HG03520 (cell line): ENCODE measurements around the gene NR2E1.

Experiments used
- ATAC-seq: cut with Tn5 transposase; IDR thresholded peaks from one replicate; pipeline ENCODE4 v1.9.1; 2021; ENCODE audit warnings: mild to moderate bottlenecking, moderate library complexity; ENCODE audit not compliant: unreplicated experiment

Gene NR2E1

DNA sequence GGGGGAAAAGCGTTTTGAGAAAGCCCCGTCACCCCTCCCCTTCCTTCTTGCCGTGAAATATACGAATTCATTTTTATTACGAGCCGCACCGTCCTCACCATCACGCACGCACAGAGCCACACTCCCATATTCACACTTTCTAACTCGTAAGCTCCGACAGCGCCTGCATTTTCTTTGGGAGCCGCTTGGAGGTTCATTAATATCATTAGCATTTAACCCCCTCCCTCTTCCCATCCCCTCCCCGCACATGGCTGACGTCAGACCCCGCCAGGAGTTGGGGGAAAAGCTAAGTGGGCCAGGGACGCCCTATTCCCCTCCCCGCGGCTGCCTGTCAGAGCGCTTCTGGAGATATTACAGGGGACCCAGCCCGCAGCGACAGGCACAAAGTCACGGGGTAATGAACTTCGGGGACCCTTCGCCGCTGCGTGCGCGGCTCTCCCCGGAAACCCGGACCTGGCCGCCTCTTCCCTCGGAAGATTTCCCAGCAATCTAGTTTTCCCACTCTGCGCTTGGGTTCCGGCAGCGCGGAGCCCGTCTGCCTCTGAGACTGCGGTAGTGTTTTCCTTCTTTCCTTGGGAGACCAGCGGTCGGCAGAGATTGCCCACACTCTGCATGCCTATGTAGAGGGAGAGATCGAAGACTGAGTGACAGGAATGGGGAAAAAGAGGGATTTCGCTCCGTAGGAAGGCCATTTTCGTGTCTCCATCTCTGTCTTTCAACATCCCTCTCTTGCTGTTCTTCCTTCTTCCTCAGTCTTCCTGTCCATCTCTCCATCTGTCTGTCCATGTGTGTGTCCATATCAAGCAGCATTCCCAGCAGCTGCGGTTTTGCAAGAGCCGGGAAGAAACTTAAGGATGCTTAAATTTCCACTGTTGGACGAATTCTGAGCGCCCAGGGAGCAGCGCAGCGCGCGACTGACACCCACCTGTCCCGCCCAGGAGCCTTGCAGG, at the start of gene NR2E1:
Gene NR2E1 (plus strand): TSS at position 309 of the 950 bp plus-strand sequence. CDS start 744 bp downstream, outside the sequence.
- no peak for ATAC-seq

DNA sequence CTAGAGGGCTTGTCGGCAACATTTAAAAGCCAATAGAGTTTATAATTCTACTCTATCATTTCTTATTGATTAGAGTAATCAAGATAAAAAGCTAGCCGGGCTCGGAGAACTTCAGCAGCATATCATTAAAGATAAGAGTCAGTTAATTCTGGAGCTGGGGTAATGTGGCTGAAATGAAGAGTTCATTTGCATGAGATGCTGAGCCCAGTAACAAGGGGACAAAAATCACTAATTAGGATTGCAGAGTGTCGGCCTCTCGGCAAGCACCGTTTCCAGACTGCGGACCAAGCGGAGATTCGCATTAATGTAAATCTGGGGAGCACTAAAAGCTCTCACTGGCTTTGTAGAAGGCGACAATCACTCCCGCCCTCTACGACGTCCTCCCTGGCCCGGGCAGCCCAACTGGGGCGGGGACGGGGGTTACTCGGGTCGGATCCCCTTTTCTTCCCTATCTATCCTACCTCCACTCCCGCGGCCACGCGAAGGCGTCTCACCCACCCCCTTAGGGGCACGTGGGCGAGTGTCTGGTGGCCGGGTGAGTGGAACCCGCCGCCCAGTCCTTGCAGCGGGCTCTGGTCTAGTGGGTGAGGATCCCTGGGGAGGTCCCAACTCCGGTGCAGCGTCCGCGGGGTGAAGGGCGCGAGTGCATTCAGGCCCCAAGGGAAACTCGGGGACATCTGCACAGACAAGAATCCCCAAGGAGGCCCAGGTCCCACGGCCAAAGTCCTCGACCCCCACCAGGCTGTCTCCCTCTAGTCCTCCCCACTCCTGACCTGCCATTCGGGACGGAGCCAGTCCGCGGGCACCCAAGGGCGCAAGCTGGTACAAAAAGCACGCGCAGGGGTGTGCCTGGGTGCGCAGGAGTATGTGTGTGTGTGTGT, 49.0 kb upstream of the NR2E1 start:
- no peak for ATAC-seq

DNA sequence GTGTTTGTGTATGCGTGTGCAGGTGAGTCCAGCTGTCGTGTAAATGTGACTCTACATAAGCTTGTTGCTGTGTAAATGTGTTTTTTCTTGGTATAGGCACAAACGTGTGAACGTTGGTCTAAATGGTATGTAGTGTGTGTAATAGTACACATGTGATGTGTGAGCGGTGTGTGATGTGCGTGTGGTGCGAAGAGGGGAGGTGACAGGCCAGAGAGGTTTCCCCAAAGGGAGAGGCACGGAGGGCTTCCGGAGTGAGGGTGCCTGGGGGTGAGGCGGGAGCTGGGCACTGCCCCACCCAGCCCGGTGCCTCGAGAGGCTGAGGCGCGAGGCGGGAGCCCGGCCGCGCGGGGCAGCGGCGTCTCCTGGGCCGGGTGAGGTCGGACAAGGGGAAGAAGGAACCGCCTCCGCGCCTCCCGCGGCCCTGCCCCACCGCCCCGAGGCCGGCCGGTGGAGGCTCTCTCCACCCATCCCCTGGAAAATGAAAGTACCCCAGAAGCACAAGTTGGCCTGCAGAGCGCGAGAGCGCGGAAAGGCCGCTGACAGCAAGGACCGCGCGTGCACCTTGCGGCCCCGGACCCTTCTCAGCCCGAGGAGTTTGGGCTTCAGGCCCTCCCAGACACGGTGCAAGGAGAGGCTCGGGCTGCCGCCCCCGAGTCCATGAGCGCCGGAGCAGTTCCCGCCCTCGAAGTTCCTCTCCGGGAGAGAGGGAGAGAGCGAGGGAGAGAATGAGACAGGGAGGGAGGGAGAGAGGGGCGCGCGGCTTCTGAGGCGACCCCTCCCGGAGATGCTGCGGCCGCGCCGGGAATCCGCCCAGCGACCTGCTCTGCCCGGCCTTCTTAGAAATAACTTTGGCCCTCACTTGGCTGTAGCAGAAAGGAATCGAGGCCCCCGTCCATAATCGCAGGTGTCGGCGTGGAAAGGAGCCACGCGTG, 48.1 kb upstream of the NR2E1 start:
- no peak for ATAC-seq

DNA sequence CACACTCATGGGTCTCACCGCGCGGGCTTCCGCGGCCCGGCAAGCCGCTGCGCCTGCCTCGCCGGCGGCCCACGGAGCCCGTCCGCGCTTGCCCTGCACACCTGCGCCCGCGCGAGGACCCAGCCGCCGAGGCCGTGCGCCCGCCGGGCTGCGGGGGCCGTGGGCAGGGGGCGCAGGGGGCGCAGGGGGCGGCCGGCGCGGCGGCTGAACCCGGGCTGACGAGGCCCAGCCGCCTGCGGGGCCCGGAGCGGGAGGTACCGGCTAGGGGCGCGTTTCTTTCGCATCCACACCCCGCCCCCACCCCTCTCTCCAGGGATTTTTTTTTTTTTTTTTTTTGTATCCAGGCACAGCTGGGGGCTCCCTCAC, 47.5 kb upstream of the NR2E1 start:
- no peak for ATAC-seq

DNA sequence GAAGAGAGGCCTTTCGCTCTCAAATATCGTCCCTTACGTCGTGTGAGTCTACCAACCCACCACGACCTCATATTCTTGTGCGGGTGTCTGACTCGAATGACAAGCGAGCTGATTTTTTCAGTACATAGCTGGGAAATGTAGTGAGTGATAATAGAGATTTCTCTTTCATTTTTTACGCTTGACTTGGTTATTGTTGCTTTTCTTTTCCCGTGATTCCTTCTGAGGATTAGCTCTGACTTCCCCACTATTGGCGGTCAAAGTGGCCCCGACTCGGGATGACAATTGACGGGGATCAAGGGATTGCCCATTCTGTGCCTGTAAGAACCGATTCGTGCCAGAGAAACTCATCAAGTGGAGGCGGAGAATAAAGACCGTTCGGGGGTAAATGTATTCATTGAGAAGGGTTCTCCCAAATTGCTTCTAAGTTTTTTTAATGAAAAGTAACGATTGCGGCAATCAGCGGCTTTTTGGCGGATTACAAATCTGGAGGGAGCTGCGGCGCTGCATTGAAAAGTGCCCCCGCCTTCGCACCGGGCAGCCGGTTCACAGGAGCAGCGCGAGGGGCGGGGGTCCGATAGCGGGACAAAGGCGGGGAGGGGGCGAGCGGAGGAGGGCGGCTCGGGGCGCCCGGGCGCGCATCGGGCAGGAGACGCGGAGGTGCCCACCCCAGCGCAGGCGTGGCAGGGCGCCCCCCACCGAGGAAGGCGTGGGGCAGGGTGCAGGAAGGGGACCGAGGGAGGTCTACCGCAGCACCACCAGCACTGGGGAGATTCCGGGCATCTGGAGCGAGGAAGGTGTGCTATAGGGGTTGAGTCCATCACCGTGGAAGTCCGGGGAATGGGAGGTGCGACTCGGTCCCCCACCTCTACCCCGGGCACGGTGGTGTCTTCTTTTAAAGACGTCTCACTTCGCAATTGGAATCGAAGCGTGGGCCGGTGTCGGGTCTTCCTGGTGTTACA, 46.7 kb upstream of the NR2E1 start:
- ATAC-seq = no peak

DNA sequence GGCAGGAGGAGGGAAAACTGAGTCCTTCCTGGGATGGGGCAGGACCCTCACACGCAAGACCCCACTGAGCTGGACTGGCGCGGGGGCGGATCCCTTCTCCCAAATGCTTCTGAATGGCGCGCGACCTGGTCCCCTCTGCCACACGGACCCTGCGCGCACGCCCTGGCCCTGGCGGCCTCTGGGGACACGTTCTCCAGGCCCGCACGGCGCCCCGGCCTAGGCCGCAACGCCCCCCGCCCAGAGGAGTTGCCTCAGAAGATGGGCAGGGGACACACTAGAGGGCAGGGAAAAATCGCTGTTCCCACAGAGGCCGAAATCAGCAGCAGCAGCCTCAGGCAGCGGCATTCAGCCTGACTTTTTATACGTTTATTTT, 46.1 kb upstream of the NR2E1 start:
- no peak for ATAC-seq

DNA sequence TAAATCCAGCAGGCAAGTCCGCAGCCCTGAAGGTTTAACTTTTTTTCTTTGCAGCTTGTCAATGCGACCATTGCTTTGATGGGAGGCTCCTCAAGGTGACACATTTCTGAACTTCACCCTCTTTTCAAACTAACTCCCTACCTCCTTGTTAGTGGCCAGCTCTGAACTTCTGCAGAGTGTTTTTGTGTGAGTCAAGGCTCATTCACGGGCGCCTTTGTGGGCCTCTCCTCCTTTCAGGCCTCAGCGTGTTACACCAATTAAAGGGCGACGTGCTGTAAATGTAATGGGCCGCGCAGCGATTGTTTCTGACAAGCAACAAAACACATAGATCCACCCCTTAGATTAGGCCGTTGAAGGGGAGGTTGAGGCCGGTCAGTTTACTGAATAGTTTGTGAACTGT, 45.5 kb upstream of the NR2E1 start:
- ATAC-seq = no peak

DNA sequence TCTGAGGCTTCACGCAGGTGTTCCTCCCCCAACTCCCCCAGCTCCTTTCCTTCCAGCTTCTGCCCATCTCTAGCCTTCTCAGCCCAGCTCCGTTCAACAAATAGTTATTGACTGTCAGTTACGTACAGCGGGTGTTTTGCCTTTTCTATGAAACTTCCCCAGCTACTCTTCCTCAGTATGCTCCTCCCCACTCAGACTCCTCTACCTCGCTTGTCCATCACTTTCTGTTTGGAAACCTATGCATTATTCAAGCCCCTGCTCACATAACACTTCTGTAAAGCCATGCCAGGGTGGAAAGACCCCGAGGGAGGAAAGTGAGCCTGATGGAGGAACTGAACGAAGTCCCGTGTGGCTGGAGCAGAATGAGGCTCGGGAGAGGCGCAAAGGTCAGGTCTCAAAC, 44.2 kb upstream of the NR2E1 start:
- ATAC-seq = no peak

DNA sequence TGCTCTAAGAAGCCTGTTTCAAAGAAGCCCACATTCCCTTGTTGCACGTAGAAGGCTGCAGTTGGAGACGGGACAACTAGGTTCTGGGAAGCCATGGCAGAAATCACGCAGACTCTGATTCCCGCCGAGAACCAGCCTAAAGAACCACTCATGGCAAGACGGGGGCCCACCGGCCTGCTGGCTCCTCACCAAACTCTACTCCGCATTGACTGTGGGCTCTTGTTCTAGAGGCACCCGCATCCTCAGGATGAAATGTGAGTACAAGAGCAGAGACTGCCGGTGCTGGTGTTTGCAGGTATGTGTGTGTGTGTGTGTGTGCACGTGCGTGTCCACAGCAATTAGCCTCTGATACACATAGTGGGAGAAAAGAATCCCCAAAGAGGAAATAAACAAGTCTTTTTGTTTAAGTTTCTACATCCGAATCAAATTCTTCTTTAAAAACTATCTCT, 42.3 kb upstream of the NR2E1 start:
- ATAC-seq = no peak

DNA sequence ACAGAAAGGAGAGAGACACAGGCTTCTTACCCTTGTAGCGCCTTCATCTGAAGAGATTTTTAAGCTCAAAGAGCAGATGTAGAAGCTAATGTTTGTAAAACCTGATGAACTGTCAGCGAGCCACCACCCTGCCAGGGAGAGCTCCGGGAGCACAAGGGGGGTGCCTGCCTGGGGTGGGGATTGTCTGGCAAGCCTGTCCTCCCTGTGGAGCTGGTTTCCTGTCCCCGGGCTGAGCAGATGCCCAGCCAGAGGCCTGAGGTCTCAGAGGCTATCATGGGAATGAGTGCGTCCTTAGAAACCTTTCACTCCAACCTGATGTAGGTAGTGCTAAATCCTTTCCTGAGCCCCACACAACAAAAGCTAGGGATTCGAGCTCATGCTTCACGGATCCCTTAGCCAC, 41.9 kb upstream of the NR2E1 start:
- ATAC-seq = no peak

DNA sequence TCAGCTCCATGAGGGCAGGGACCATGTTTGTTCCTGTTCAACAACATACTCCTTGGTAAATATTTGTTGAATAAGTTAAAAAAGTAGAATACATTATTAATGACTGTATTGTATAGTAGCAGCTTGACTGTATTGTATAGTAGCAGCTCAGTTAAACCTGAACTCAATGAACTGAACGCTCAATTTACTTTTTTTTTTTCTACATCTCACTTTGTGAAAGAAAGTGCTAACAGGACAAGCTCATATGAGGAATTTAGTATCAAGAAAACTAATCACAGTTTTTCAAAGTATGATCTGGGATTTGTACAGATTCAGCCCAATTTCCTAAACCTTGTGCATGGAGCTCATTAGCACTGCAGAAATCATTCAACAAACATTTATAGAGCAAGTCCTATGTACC, 38.8 kb upstream of the NR2E1 start:
- no peak for ATAC-seq

DNA sequence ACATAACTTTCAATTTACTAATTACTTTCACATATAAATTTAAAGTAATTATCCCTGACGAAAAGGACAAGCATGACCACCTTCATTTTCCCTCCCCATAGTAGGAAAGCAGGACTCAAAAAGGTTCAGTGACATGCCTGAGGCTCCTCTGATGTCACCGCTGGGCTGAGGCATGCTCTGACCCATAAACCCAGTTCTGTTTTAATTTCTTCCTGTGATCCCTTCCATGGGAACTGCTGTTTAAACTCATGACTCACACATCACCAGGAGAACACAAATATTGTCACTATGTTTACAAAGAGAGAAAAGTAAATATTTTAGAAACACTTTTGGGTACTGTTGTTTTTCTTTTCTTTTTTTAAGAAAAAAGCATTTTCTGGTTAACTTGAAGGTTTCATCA, 38.0 kb upstream of the NR2E1 start:
- no peak for ATAC-seq

DNA sequence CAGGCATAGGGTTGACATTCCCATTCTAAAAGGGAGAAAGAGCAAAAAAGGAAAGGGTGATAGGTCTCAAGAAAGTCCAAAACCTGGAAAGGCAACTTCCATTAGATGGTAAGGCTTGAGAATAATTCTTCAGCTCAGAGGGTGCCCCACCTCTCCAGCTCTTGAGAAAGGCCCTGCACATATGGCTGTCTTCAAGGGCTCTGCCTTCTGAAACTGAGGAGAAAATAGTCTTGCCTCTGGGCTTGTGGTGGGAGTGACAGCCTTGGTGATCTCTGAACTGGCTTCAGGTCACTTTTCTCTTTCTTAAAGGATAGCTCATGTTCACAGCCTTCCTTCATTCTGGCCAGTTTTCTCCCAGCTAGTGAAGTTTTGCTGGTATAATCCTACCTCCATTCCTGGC, 35.6 kb upstream of the NR2E1 start:
- ATAC-seq = no peak

DNA sequence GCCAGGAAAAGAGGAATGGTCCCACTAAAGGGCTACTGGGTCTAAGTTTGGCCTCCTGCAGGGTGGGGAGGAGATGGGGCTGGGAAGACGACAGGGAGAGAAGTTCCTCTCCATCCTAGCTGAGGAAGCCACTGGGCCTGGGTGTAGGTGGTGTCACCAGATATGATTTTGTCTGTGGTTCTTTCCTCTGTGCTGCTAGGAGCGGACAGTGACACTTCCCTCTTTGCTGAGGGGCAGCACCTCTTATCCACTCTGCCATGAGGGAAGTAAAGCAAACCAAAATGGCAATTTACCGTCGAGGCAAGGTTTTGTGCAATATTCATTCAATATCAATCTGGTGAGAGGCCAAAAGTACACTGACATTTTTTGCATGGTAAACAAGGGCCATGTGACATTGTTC, 33.0 kb upstream of the NR2E1 start:
- no peak for ATAC-seq

DNA sequence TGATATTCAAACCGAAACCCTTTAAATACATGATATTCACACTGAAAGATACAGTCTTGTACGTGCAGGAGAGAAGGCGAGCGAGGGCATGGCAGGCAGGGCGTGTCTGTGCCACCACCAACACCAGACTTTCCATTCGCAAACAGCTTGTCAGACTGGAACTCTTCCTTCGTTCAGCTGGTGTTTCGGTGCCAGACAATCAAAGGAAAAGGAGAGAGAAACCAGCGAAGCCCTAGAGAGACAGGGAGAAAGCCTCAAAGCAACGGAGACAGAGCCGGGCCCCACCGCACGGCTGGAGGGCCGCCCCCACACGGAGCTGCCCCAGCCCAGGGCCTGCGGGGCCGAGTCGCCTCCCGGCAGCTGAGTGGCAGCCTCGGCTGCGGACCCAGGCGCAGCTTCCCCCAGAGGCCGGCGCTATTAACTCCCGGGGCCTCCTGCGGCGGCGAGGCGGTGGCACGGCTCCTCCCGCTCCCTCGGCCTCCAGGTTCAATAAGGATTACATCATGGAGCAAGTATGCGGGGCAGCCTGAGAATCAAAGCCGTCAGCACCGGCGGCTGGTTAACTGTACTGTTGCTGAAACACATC, 32.1 kb upstream of the NR2E1 start:
- no peak for ATAC-seq

DNA sequence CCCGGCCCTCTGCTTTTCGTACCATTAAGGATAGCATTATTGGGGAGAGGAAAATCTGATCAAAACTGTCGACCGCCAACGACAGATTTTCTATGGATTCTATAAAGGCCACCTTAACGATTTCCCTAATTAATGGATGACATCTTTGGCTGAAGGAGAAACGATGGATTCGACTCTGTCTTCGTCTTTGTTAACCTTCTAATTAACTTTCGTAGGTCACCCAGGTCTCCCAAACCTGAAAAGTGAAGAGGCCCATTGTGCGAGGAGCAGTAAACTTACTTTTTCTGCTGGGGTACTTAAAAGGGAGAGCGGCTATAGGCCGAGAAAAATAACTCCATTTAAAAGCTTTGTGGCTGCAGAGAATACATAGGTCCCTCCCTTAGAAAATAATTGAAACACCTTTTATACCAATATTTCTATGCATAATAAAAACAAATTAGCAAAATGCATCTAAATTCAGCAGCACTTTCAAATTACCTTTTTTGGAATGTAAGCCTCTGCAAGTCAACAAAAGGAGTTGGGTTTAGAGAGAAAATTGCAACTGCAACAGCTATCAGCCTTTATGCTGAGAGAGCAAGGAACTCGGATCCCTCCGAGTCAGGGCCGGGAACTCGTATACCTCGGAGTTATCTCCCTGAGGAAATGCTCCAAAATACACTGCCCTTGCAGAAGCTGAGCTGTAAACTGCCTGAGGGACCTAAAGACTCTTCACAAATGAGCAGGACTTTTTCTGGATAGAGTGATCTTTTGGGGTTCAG, 31.4 kb upstream of the NR2E1 start:
- no peak for ATAC-seq

DNA sequence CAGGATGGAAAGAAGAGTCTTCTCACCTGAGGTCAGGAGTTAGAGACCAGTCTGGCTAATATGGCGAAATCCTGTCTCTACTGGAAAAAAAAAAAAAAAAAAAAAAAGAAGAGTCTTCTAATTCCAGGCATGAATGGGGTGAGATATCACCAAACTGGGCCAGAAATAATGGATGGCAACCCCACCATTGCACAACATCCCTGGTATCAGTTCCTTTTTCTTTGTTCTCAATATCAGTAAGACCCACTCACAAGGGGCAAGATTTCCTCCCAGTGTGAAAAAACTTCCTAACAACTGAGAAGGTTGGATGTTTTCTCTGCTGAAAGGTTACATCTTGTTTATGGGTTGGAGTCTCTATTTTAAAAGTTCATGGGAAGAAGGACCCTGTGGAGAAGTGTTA, 23.6 kb upstream of the NR2E1 start:
- ATAC-seq = no peak

DNA sequence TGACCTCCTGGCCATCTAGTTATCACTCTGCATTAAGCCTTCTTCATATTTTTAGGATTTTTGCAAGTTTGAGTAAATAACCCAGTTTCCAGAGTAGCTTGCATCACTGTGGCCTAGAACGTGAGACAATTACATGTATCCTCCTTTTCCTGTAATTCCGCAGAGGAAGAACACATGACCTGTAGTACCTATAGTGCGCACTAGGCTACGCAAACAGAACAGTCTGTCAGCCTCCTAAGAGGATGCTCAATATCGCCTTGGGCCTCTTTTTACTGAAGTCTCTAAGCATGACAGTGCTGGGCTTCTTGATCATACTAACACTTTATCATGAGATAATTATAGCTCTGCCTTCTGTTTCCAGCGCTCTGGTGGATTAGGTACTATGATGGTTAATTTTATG, 20.2 kb upstream of the NR2E1 start:
- ATAC-seq = no peak

DNA sequence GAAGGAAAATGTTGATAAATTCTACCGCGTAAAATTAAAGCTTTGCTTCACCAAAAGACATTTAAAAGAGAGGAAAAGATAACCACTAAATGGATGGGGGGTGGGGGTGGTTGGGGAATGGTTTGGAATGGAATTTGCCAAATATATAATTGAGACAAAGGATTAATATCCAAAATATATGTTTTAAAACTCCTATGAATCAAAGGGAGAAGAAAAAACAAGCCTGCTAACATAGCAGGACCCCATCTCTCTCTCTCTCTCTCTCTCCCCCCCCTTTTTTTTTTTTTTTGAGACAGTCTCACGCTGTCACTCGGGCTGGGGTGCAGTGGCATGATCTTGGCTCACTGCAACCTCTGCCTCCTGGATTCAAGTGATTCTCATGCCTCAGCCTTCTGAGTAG, 13.4 kb upstream of the NR2E1 start:
- ATAC-seq = no peak
